Panc1 (cell line): ENCODE measurements around the gene DRAXIN. TPM values are rescaled to one million over a fixed set of nuclear protein-coding genes. Genes with fewer than 3 reads are reported as not detected.

Source experiments
- ATAC-seq: fragments of 200-7000 bp; cut with Tn5 transposase; 2 replicates; pipeline ENCODE4 v1.9.1; 2020; ENCODE audit warnings: mild to moderate bottlenecking, moderate library complexity
- BruUV-seq: library from RNA; stranded (reverse); fragments of 400-500 nt; replicated peaks from 2 replicates; lab custom pipeline; 2021; lab: Mats Ljungman, UMichigan
- CTCF ChIA-PET: fragments of 300-600 bp; sonication (Branson Sonifier 250); formaldehyde crosslinking; loops from one replicate; lab custom pipeline; 2022; ENCODE audit warnings: antibody characterized with exemption; lab: Charles Lee
- POLR2A ChIA-PET: fragments of 300-600 bp; sonication (Branson Sonifier 250); formaldehyde crosslinking; loops from one replicate; lab custom pipeline; 2022; ENCODE audit warnings: antibody characterized with exemption; lab: Charles Lee
- DNase-seq: peaks from one replicate; pipeline ENCODE4 v3.0.0-alpha.2; 2010; ENCODE audit warnings: low read depth, low spot score
- H3K27ac ChIP-seq: 2 replicates; pipeline ENCODE4 v1.5.1; 2011; ENCODE audit warnings: mild to moderate bottlenecking, low read length, inconsistent platforms
- H3K27me3 ChIP-seq: fragments of 200-500 bp; sonication (Bioruptor generic); 2 replicates; pipeline ENCODE4 v1.6.0; 2014; ENCODE audit warnings: low read length, inconsistent platforms; ENCODE audit not compliant: control insufficient read depth, insufficient read depth
- H3K36me3 ChIP-seq: fragments of 200-500 bp; sonication (Bioruptor generic); 2 replicates; pipeline ENCODE4 v1.5.1; 2014; ENCODE audit warnings: inconsistent platforms, mild to moderate bottlenecking, low read length, moderate library complexity; ENCODE audit not compliant: control insufficient read depth, insufficient read depth
- H3K4me1 ChIP-seq: 2 replicates; pipeline ENCODE4 v1.5.1; 2011; ENCODE audit warnings: inconsistent platforms, mild to moderate bottlenecking, low read length, moderate library complexity; ENCODE audit not compliant: control insufficient read depth, insufficient read depth
- H3K4me3 ChIP-seq, 2 experiments: 2 replicates each; pipeline ENCODE4 v1.5.1; 2011 to 2012; ENCODE audit warnings: low read depth in 2 of 2, low read length in 2 of 2, mild to moderate bottlenecking in 2 of 2, inconsistent platforms in 1 of 2, moderate library complexity in 1 of 2
- H3K9me3 ChIP-seq: fragments of 200-500 bp; sonication (Bioruptor generic); 2 replicates; pipeline ENCODE4 v1.5.1; 2014; ENCODE audit warnings: low read depth, mild to moderate bottlenecking, inconsistent platforms, low read length, moderate library complexity; ENCODE audit not compliant: control insufficient read depth, insufficient read depth
- POLR2AphosphoS5 ChIP-seq: IDR thresholded peaks from 2 replicates; pipeline ENCODE4 v1.6.1; 2012; ENCODE audit warnings: mild to moderate bottlenecking, low read depth, low read length, moderate library complexity
- REST ChIP-seq, 2 experiments: IDR thresholded peaks; 2 replicates each; pipeline ENCODE4 v1.6.1; 2011 to 2012; ENCODE audit warnings: low read depth in 2 of 2, control low read depth in 1 of 2, low read length in 1 of 2, mild to moderate bottlenecking in 1 of 2, moderate library complexity in 1 of 2; ENCODE audit not compliant: insufficient read depth in 1 of 2
- SIN3A ChIP-seq: IDR thresholded peaks from 2 replicates; pipeline ENCODE4 v1.6.1; 2012; ENCODE audit warnings: low read depth, mild to moderate bottlenecking, low read length, moderate library complexity, borderline replicate concordance; ENCODE audit not compliant: insufficient read depth
- TCF7L2 ChIP-seq: IDR thresholded peaks from 2 replicates; pipeline ENCODE4 v1.6.1; 2011; ENCODE audit warnings: mild to moderate bottlenecking, low read depth, low read length, inconsistent platforms
- in situ Hi-C: cut with HindIII; loops from 2 replicates; pipeline ENCODE4 v1.10.0; 2016; ENCODE audit warnings: low sequenced_read_pairs, low pct_unique_long_range_greater_than_20kb
- intact Hi-C: fragments of 100-400 bp; cut with micrococcal nuclease; formaldehyde crosslinking; loops from one replicate; pipeline ENCODE4 v1.10.0; 2022; ENCODE audit not compliant: unreplicated experiment
- total RNA-seq: library from RNA; stranded (reverse); gene quantifications from one replicate; pipeline ENCODE4 v1.2.1, GENCODE V29; 2021; ENCODE audit not compliant: unreplicated experiment
- TF ChIP-seq, protein P1 (sequence below): fragments of 450-650 bp; IDR thresholded peaks from 2 replicates; pipeline ENCODE4 v1.5.1; 2017; ENCODE audit warnings: mild to moderate bottlenecking

The DRAXIN gene
- total RNA-seq, 1 experiment from 2014 or later = 0.13 TPM

GRCh38 chr1:11712285-11712684 is 20.8 kb downstream of the DRAXIN start:
- peaks cover 11% of the 10 kb centered on the region for H3K4me1 ChIP-seq
- H3K9me3 ChIP-seq = no peaks in the 10 kb centered on the region
- TF ChIP-seq POLR2AphosphoS5 = no peak
- no peak for TF ChIP-seq SIN3A
- TF ChIP-seq REST (IDR thresholded peaks at IDR 0.05; ENCODE audit: insufficient read depth in 1 of 2, low read depth in 2 of 2, low read length in 1 of 2) = no peak
- TF ChIP-seq, protein P1, sequence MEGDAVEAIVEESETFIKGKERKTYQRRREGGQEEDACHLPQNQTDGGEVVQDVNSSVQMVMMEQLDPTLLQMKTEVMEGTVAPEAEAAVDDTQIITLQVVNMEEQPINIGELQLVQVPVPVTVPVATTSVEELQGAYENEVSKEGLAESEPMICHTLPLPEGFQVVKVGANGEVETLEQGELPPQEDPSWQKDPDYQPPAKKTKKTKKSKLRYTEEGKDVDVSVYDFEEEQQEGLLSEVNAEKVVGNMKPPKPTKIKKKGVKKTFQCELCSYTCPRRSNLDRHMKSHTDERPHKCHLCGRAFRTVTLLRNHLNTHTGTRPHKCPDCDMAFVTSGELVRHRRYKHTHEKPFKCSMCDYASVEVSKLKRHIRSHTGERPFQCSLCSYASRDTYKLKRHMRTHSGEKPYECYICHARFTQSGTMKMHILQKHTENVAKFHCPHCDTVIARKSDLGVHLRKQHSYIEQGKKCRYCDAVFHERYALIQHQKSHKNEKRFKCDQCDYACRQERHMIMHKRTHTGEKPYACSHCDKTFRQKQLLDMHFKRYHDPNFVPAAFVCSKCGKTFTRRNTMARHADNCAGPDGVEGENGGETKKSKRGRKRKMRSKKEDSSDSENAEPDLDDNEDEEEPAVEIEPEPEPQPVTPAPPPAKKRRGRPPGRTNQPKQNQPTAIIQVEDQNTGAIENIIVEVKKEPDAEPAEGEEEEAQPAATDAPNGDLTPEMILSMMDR = no peak
- no peak for TF ChIP-seq TCF7L2
- H3K4me3 ChIP-seq = no peak overlapping the region
- ChIA-PET POLR2A (no interaction called here), CTCF (no interaction called here)
- H3K36me3 ChIP-seq = no peaks in the 10 kb centered on the region
- no TSS peak for BruUV-seq
- DNase-seq = no peak
- intact Hi-C loops (no loop called here), in situ Hi-C loops (no loop called here)
- H3K27ac ChIP-seq = no peak overlapping the region
- H3K27me3 ChIP-seq = no peaks in the 10 kb centered on the region
- no peak for ATAC-seq

- Histone ChIP-seq H3K4me3 (no peak overlapping the region), H3K27me3 (no peaks in the 10 kb centered on the region), H3K4me1 (peaks cover 3% of the 10 kb centered on the region; the same call in 1 of the 2 replicates), H3K9me3 (no peaks in the 10 kb centered on the region), H3K27ac (no peak overlapping the region), H3K36me3 (no peaks in the 10 kb centered on the region)
- DNase-seq (no peak), ATAC-seq (no peak)
- no TSS peak for BruUV-seq
- intact Hi-C loops (no loop called here), in situ Hi-C loops (no loop called here)
- TF ChIP-seq TCF7L2 = no peak
- no peak for TF ChIP-seq SIN3A
- no peak for TF ChIP-seq POLR2AphosphoS5
- no peak for TF ChIP-seq REST (IDR thresholded peaks at IDR 0.05; ENCODE audit: insufficient read depth in 1 of 2, low read depth in 2 of 2, low read length in 1 of 2)
- TF ChIP-seq, protein P1 = no peak
- ChIA-PET POLR2A (no interaction called here), CTCF (no interaction called here)
These were observed 21.6 kb downstream of the DRAXIN start for GRCh38 chr1:11713095-11713494.
